Cardiac fibroblast (primary cell): ENCODE results near the gene CCNB1.
"Not testable (repeated sequence)": the region's sequence is repeated elsewhere in the genome, so short reads cannot be mapped to it uniquely, and the experiment has no call there.

ENCODE experiments used
- DNase-seq, 2 donors: peaks; one replicate each; pipeline versions ENCODE4 v3.0.0 to v3.0.0-alpha.2; 2010; ENCODE audit warnings: low read depth in 2 of 2
- H3K4me3 ChIP-seq, 2 donors: replicated peaks in 1 of 2; 1 replicate in 1 of 2; 2 replicates in 1 of 2; pipeline ENCODE4 v1.5.1; 2011; ENCODE audit warnings: low read depth in 2 of 2, low read length in 2 of 2, mild to moderate bottlenecking in 2 of 2, moderate library complexity in 1 of 2
- CTCF ChIP-seq: IDR thresholded peaks from one replicate; pipeline ENCODE4 v1.5.1; 2011; ENCODE audit warnings: low read depth, mild to moderate bottlenecking, low read length, inconsistent platforms

CCNB1 gene

GRCh38 chr5:69219939-69220338 is 53.0 kb downstream of the CCNB1 start:
- TF ChIP-seq CTCF, result no peak
- DNase-seq, result no peak

GRCh38 chr5:69220371-69220770 is 53.4 kb downstream of the CCNB1 start:
- not testable (repeated sequence) for DNase-seq, H3K4me3 ChIP-seq

More at GRCh38 chr5:69219939-69220338, 53.0 kb downstream of the CCNB1 start:
- no peak overlapping the region for H3K4me3 ChIP-seq

GRCh38 chr5:69220833-69221232 is 53.9 kb downstream of the CCNB1 start:
- not testable (repeated sequence) for H3K4me3 ChIP-seq, DNase-seq

GRCh38 chr5:69224520-69224919 is 57.6 kb downstream of the CCNB1 start:
- DNase-seq, result no peak
- no peak for TF ChIP-seq CTCF
- no peak overlapping the region for H3K4me3 ChIP-seq

- no peak for TF ChIP-seq CTCF
These were observed 58.9 kb downstream of the CCNB1 start for GRCh38 chr5:69225860-69226259.

More at GRCh38 chr5:69225860-69226259, 58.9 kb downstream of the CCNB1 start:
- H3K4me3 ChIP-seq, result no peak overlapping the region
- no peak for DNase-seq
